ENCODE results near the gene TEX2.
A peak's percentile ranks its signal among the peaks of the same experiment; 100 is the strongest.

Gene TEX2

GRCh38 chr17:64276961-64277505 lies 14.0 kb upstream of the TEX2 start:
- no CpG with 5 or more reads among the region's 11 CpGs for WGBS, 2 donors (ENCODE audit: extremely low coverage in 2 of 2, insufficient read length in 2 of 2, insufficient replicate concordance in 1 of 2)
- Histone ChIP-seq H2AK5ac (ENCODE audit: low read depth, low read length) (no peak overlapping the region), H3K23ac (ENCODE audit: low read depth, low read length, poor library complexity) (no peak overlapping the region), H3K9me3 (replicated peaks in 1 of 2; ENCODE audit: control insufficient read depth in 2 of 2, insufficient read depth in 1 of 2, low read depth in 1 of 2, low read length in 2 of 2) (no peaks in the 10 kb centered on the region), H2BK12ac (ENCODE audit: low read length) (no peak overlapping the region), H3K4me3 (ENCODE audit: low read length in 2 of 2) (no peak overlapping the region), H2BK5ac (ENCODE audit: low read length) (no peak overlapping the region), H2AFZ (ENCODE audit: low read length) (peak overlapping the region; percentile 39), H2BK120ac (ENCODE audit: low read depth, low read length) (no peak overlapping the region), H2BK15ac (ENCODE audit: low read length) (no peak overlapping the region), H4K8ac (ENCODE audit: low read depth, low read length) (no peak overlapping the region), H3K18ac (ENCODE audit: low read length) (no peak overlapping the region), H3K27me3 (ENCODE audit: control insufficient read depth in 3 of 3, insufficient read depth in 3 of 3, low read depth in 1 of 3, low read length in 3 of 3) (peaks cover 0 to 6% (median 0%) of the 10 kb centered on the region in 3 experiments), H3K9ac (ENCODE audit: low read depth, low read length, poor library complexity) (no peak overlapping the region), H4K91ac (ENCODE audit: low read depth, low read length, poor library complexity) (no peak overlapping the region), H3K14ac (ENCODE audit: low read length) (no peak overlapping the region), H3K27ac (replicated peaks; ENCODE audit: low read length) (no peak overlapping the region), H3K79me1 (ENCODE audit: low read depth, low read length) (no peaks in the 10 kb centered on the region), H3K36me3 (replicated peaks in 1 of 2; ENCODE audit: control insufficient read depth in 2 of 2, insufficient read depth in 2 of 2, low read length in 2 of 2) (no peaks in the 10 kb centered on the region), H3K4me2 (ENCODE audit: insufficient read depth, low read length, poor library complexity, severe bottlenecking) (no peak overlapping the region), H3K4me1 (ENCODE audit: control insufficient read depth in 2 of 2, insufficient read depth in 1 of 2, low read depth in 1 of 2, low read length in 2 of 2) (peaks cover 0 to 3% of the 10 kb centered on the region in 2 donors), H3K4ac (ENCODE audit: low read length) (no peak overlapping the region)
- no peak for DNase-seq (ENCODE audit: low spot score)

DNA sequence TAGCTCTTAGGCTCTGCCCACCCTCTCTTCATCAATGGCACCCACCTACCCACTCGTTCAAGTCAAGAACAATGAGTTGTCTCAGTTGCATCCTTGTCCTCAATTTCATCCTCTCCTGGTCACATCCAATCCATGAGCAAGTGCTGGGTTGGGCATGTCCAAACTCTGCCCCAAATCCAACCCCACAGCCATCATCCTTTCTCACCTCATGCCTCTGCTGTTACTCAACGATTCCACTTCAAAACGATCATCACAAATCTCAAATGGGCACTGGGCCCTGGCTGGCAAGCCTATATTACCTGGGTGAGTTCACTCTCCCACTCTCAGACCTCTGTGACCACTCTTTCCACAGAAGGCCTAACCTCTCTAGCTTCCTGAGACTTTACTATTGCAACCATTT lies 12.0 kb upstream of the TEX2 start:
- no peak overlapping the region for H3K4me2 ChIP-seq (ENCODE audit: insufficient read depth, low read length, poor library complexity, severe bottlenecking)
- H2BK5ac ChIP-seq (ENCODE audit: low read length) = no peak overlapping the region
- no peak overlapping the region for H2BK15ac ChIP-seq (ENCODE audit: low read length)
- H3K4me3 ChIP-seq (ENCODE audit: low read length in 2 of 2) = no peak overlapping the region
- no peak overlapping the region for H2BK12ac ChIP-seq (ENCODE audit: low read length)
- H3K36me3 ChIP-seq (replicated peaks in 1 of 2; ENCODE audit: control insufficient read depth in 2 of 2, insufficient read depth in 2 of 2, low read length in 2 of 2) = no peaks in the 10 kb centered on the region
- peaks cover 0 to 2% of the 10 kb centered on the region in 2 donors for H3K9me3 ChIP-seq (replicated peaks in 1 of 2; ENCODE audit: control insufficient read depth in 2 of 2, insufficient read depth in 1 of 2, low read depth in 1 of 2, low read length in 2 of 2)
- WGBS, 2 donors (ENCODE audit: extremely low coverage in 2 of 2, insufficient read length in 2 of 2, insufficient replicate concordance in 1 of 2) = 100% methylated on average over 2 of the region's 3 CpGs; no CpG with 5 or more reads in 1 of the 2 donors
- no peak for DNase-seq (ENCODE audit: low spot score)
- H3K23ac ChIP-seq (ENCODE audit: low read depth, low read length, poor library complexity) = no peak overlapping the region
- H3K27ac ChIP-seq (replicated peaks; ENCODE audit: low read length) = no peak overlapping the region
- peaks cover 0 to 6% (median 0%) of the 10 kb centered on the region in 3 experiments for H3K27me3 ChIP-seq (ENCODE audit: control insufficient read depth in 3 of 3, insufficient read depth in 3 of 3, low read depth in 1 of 3, low read length in 3 of 3)
- no peak overlapping the region for H4K8ac ChIP-seq (ENCODE audit: low read depth, low read length)
- H3K9ac ChIP-seq (ENCODE audit: low read depth, low read length, poor library complexity) = no peak overlapping the region
- H3K14ac ChIP-seq (ENCODE audit: low read length) = no peak overlapping the region
- no peak overlapping the region for H4K91ac ChIP-seq (ENCODE audit: low read depth, low read length, poor library complexity)
- H2AFZ ChIP-seq (ENCODE audit: low read length) = no peak overlapping the region
- H3K18ac ChIP-seq (ENCODE audit: low read length) = no peak overlapping the region
- no peak overlapping the region for H2AK5ac ChIP-seq (ENCODE audit: low read depth, low read length)
- no peak overlapping the region for H2BK120ac ChIP-seq (ENCODE audit: low read depth, low read length)
- no peak overlapping the region for H3K4ac ChIP-seq (ENCODE audit: low read length)
- peaks cover 0 to 3% of the 10 kb centered on the region in 2 donors for H3K4me1 ChIP-seq (ENCODE audit: control insufficient read depth in 2 of 2, insufficient read depth in 1 of 2, low read depth in 1 of 2, low read length in 2 of 2)
- H3K79me1 ChIP-seq (ENCODE audit: low read depth, low read length) = no peaks in the 10 kb centered on the region

- H3K4me3 ChIP-seq (ENCODE audit: low read length in 2 of 2) = no peak overlapping the region
- WGBS, 2 donors (ENCODE audit: extremely low coverage in 2 of 2, insufficient read length in 2 of 2, insufficient replicate concordance in 1 of 2) = no CpG with 5 or more reads among the region's 6 CpGs
- H4K91ac ChIP-seq (ENCODE audit: low read depth, low read length, poor library complexity) = no peak overlapping the region
- peaks cover 0 to 8% (median 0%) of the 10 kb centered on the region in 3 experiments for H3K27me3 ChIP-seq (ENCODE audit: control insufficient read depth in 3 of 3, insufficient read depth in 3 of 3, low read depth in 1 of 3, low read length in 3 of 3)
- H3K14ac ChIP-seq (ENCODE audit: low read length) = no peak overlapping the region
- H3K18ac ChIP-seq (ENCODE audit: low read length) = no peak overlapping the region
- no peak overlapping the region for H4K8ac ChIP-seq (ENCODE audit: low read depth, low read length)
- no peak overlapping the region for H2BK120ac ChIP-seq (ENCODE audit: low read depth, low read length)
- no peak overlapping the region for H3K9ac ChIP-seq (ENCODE audit: low read depth, low read length, poor library complexity)
- no peak overlapping the region for H3K27ac ChIP-seq (replicated peaks; ENCODE audit: low read length)
- H3K9me3 ChIP-seq (replicated peaks in 1 of 2; ENCODE audit: control insufficient read depth in 2 of 2, insufficient read depth in 1 of 2, low read depth in 1 of 2, low read length in 2 of 2) = peaks cover 3 to 4% of the 10 kb centered on the region in 2 donors
- DNase-seq (ENCODE audit: low spot score) = no peak
- H3K4me1 ChIP-seq (ENCODE audit: control insufficient read depth in 2 of 2, insufficient read depth in 1 of 2, low read depth in 1 of 2, low read length in 2 of 2) = peaks cover 0 to 8% of the 10 kb centered on the region in 2 donors
- no peak overlapping the region for H3K4ac ChIP-seq (ENCODE audit: low read length)
- H2BK5ac ChIP-seq (ENCODE audit: low read length) = no peak overlapping the region
- no peak overlapping the region for H2AFZ ChIP-seq (ENCODE audit: low read length)
- H2BK15ac ChIP-seq (ENCODE audit: low read length) = no peak overlapping the region
- H3K36me3 ChIP-seq (replicated peaks in 1 of 2; ENCODE audit: control insufficient read depth in 2 of 2, insufficient read depth in 2 of 2, low read length in 2 of 2) = no peaks in the 10 kb centered on the region
- H3K79me1 ChIP-seq (ENCODE audit: low read depth, low read length) = no peaks in the 10 kb centered on the region
- H3K4me2 ChIP-seq (ENCODE audit: insufficient read depth, low read length, poor library complexity, severe bottlenecking) = no peak overlapping the region
- no peak overlapping the region for H2AK5ac ChIP-seq (ENCODE audit: low read depth, low read length)
- H3K23ac ChIP-seq (ENCODE audit: low read depth, low read length, poor library complexity) = no peak overlapping the region
- no peak overlapping the region for H2BK12ac ChIP-seq (ENCODE audit: low read length)
Measured at GRCh38 chr17:64273006-64273405, 9.9 kb upstream of the TEX2 start.

- no peak overlapping the region for H3K4ac ChIP-seq (ENCODE audit: low read length)
- no peak overlapping the region for H3K4me2 ChIP-seq (ENCODE audit: insufficient read depth, low read length, poor library complexity, severe bottlenecking)
- no peak overlapping the region for H4K91ac ChIP-seq (ENCODE audit: low read depth, low read length, poor library complexity)
- H2BK5ac ChIP-seq (ENCODE audit: low read length) = no peak overlapping the region
- no peak overlapping the region for H4K8ac ChIP-seq (ENCODE audit: low read depth, low read length)
- H3K79me1 ChIP-seq (ENCODE audit: low read depth, low read length) = no peaks in the 10 kb centered on the region
- H2BK15ac ChIP-seq (ENCODE audit: low read length) = no peak overlapping the region
- no peak overlapping the region for H3K9ac ChIP-seq (ENCODE audit: low read depth, low read length, poor library complexity)
- H3K23ac ChIP-seq (ENCODE audit: low read depth, low read length, poor library complexity) = no peak overlapping the region
- no peaks in the 10 kb centered on the region for H3K36me3 ChIP-seq (replicated peaks in 1 of 2; ENCODE audit: control insufficient read depth in 2 of 2, insufficient read depth in 2 of 2, low read length in 2 of 2)
- WGBS, 2 donors (ENCODE audit: extremely low coverage in 2 of 2, insufficient read length in 2 of 2, insufficient replicate concordance in 1 of 2) = no CpG with 5 or more reads among the region's 6 CpGs
- H2AK5ac ChIP-seq (ENCODE audit: low read depth, low read length) = no peak overlapping the region
- no peak for DNase-seq (ENCODE audit: low spot score)
- H2AFZ ChIP-seq (ENCODE audit: low read length) = no peak overlapping the region
- no peak overlapping the region for H2BK12ac ChIP-seq (ENCODE audit: low read length)
- no peak overlapping the region for H3K27ac ChIP-seq (replicated peaks; ENCODE audit: low read length)
- no peak overlapping the region for H3K4me3 ChIP-seq (ENCODE audit: low read length in 2 of 2)
- no peak overlapping the region for H2BK120ac ChIP-seq (ENCODE audit: low read depth, low read length)
- peaks cover 0 to 9% (median 0%) of the 10 kb centered on the region in 3 experiments for H3K27me3 ChIP-seq (ENCODE audit: control insufficient read depth in 3 of 3, insufficient read depth in 3 of 3, low read depth in 1 of 3, low read length in 3 of 3)
- H3K18ac ChIP-seq (ENCODE audit: low read length) = no peak overlapping the region
- peaks cover 0 to 5% of the 10 kb centered on the region in 2 donors for H3K4me1 ChIP-seq (ENCODE audit: control insufficient read depth in 2 of 2, insufficient read depth in 1 of 2, low read depth in 1 of 2, low read length in 2 of 2)
- H3K14ac ChIP-seq (ENCODE audit: low read length) = no peak overlapping the region
- H3K9me3 ChIP-seq (replicated peaks in 1 of 2; ENCODE audit: control insufficient read depth in 2 of 2, insufficient read depth in 1 of 2, low read depth in 1 of 2, low read length in 2 of 2) = peaks cover 4 to 5% of the 10 kb centered on the region in 2 donors
Measured at GRCh38 chr17:64270885-64271284, 7.8 kb upstream of the TEX2 start.

All from neuronal stem cell (in vitro differentiated cells).